GM12878 (cell line): Measurements from ENCODE around the gene NCAPH2. TPM values are rescaled to one million over a fixed set of nuclear protein-coding genes. Genes with fewer than 3 reads are reported as not detected.

Experiments
- ATAC-seq: fragments of 200-7000 bp; cut with Tn5 transposase; 3 replicates; pipeline ENCODE4 v1.9.1; 2020; ENCODE audit warnings: mild to moderate bottlenecking, moderate library complexity
- BruUV-seq: library from RNA; stranded (reverse); fragments of 400-500 nt; replicated peaks from 2 replicates; lab custom pipeline; 2021; lab: Mats Ljungman, UMichigan
- CTCF ChIA-PET: fragments of 300-600 bp; sonication (Branson Sonifier 250); formaldehyde crosslinking; extraction: SDS; loops from one replicate; lab custom pipeline; 2021; ENCODE audit warnings: inconsistent platforms; lab: Yijun Ruan, JAX
- POLR2A ChIA-PET: fragments of 350-600 bp; formaldehyde crosslinking; extraction: SDS; loops from one replicate; lab custom pipeline; 2021; ENCODE audit warnings: inconsistent platforms; lab: Charles Lee
- RAD21 ChIA-PET: fragments of 300-600 bp; sonication (Branson Sonifier 250); formaldehyde crosslinking; loops from one replicate; lab custom pipeline; 2023; ENCODE audit warnings: antibody characterized with exemption; ENCODE audit not compliant: unreplicated experiment; lab: Charles Lee
- SMC1A ChIA-PET: fragments of 300-600 bp; sonication (Branson Sonifier 250); formaldehyde crosslinking; loops from one replicate; lab custom pipeline; 2023; ENCODE audit not compliant: unreplicated experiment, uncharacterized antibody; lab: Charles Lee
- DNase-seq: peaks from one replicate; pipeline ENCODE4 v3.0.0-alpha.2; 2011; ENCODE audit warnings: low read depth, low spot score
- FAIRE-seq: peaks from 3 replicates; lab custom pipeline; 2011; peaks lifted over from hg19 to GRCh38; lab: Jason Lieb, UNC
- H2AFZ ChIP-seq: 2 replicates; pipeline ENCODE4 v1.6.0; 2011; ENCODE audit warnings: low read depth, low read length, control low read depth; ENCODE audit not compliant: control insufficient read depth
- H3K27ac ChIP-seq: 2 replicates; pipeline ENCODE4 v1.5.1; 2011; ENCODE audit warnings: control low read depth; ENCODE audit not compliant: control insufficient read depth, insufficient read depth
- H3K27me3 ChIP-seq, 2 experiments: replicated peaks in 1 of 2; 2 replicates each; pipeline versions ENCODE4 v1.6.0 to v1.6.1; 2011; ENCODE audit warnings: low read length in 1 of 2; ENCODE audit not compliant: control insufficient read depth in 2 of 2, insufficient read depth in 2 of 2
- H3K36me3 ChIP-seq, 2 experiments: 2 replicates each; pipeline ENCODE4 v1.5.1; 2011; ENCODE audit warnings: low read length in 1 of 2; ENCODE audit not compliant: control insufficient read depth in 2 of 2, insufficient read depth in 2 of 2
- H3K4me1 ChIP-seq: 2 replicates; pipeline ENCODE4 v1.6.1; 2011; ENCODE audit warnings: mild to moderate bottlenecking, low read length, moderate library complexity, mixed read lengths; ENCODE audit not compliant: control insufficient read depth, insufficient read depth
- H3K4me2 ChIP-seq: 2 replicates; pipeline ENCODE4 v1.6.0; 2011; ENCODE audit warnings: control low read depth; ENCODE audit not compliant: control insufficient read depth, insufficient read depth
- H3K4me3 ChIP-seq: fragments of 200-600 bp; sonication (generic); 2 replicates; pipeline ENCODE4 v1.5.1; 2016
- H3K79me2 ChIP-seq: 2 replicates; pipeline ENCODE4 v1.6.0; 2011; ENCODE audit warnings: low read length; ENCODE audit not compliant: control insufficient read depth, insufficient read depth
- H3K9ac ChIP-seq: 2 replicates; pipeline ENCODE4 v1.8.0; 2011; ENCODE audit warnings: low read length, control low read depth, mixed read lengths; ENCODE audit not compliant: control insufficient read depth, insufficient read depth
- H3K9me3 ChIP-seq: replicated peaks from 3 replicates; pipeline ENCODE4 v1.5.1; 2011; ENCODE audit warnings: mild to moderate bottlenecking, low read length; ENCODE audit not compliant: control insufficient read depth, insufficient read depth
- H4K20me1 ChIP-seq: 2 replicates; pipeline ENCODE4 v1.6.0; 2011; ENCODE audit not compliant: control insufficient read depth, insufficient read depth
- BRCA1 ChIP-seq: IDR thresholded peaks from 2 replicates; pipeline ENCODE4 v1.6.1; 2011; ENCODE audit warnings: low read depth, low read length, improper control_type of control experiment
- CBX5 ChIP-seq: sonication (generic); IDR thresholded peaks from 2 replicates; pipeline ENCODE4 v1.6.1; 2016; ENCODE audit warnings: low read depth, moderate library complexity, mild to moderate bottlenecking, inconsistent platforms
- NR2F1 ChIP-seq: fragments of 450-650 bp; conservative IDR thresholded peaks from 2 replicates; pipeline ENCODE4 v1.6.1; 2017; ENCODE audit warnings: mild to moderate bottlenecking
- RBBP5 ChIP-seq: fragments of 200-600 bp; sonication (generic); conservative IDR thresholded peaks from 2 replicates; pipeline ENCODE4 v1.6.1; 2016
- WGBS: methylation state at CpG from one replicate; pipeline ENCODE4 v1.1.6; 2016; ENCODE audit warnings: low lambda C conversion rate; ENCODE audit not compliant: insufficient replicate concordance, insufficient coverage; ENCODE audit errors: missing lambda C conversion rate; 5-methylcytosine and 5-hydroxymethylcytosine counted together
- in situ Hi-C: fragments of 300-500 bp; cut with MboI; formaldehyde crosslinking; loops from 9 replicates; pipeline ENCODE4 v1.14.3; 2018; ENCODE audit warnings: mixed read lengths
- intact Hi-C: fragments of 100-400 bp; cut with micrococcal nuclease; formaldehyde crosslinking; loops from one replicate; pipeline ENCODE4 v1.14.2; 2022; ENCODE audit not compliant: unreplicated experiment
- polyA plus RNA-seq, 11 experiments: library from polyadenylated mRNA; depleted of rRNA in 4 of 11; unstranded in 6 of 11; stranded (reverse) in 5 of 11; fragments of >200 nt; fragmentation: Nextera tagmentation in 4 of 11; fragmentation: Illumina TruSeq in 1 of 11; extraction: Ambion mirVana in 4 of 11; extraction: Trizol in 1 of 11; gene quantifications; 1 replicate in 1 of 11; 2 replicates in 10 of 11; pipeline versions ENCODE4 v1.2.1 to v1.2.3, GENCODE V29; 2011 to 2016; ENCODE audit warnings: inconsistent platforms in 2 of 11, missing spikeins in 2 of 11, low read depth in 1 of 11
- total RNA-seq, 4 experiments: library from RNA; depleted of rRNA in 3 of 4; stranded (reverse); fragments of >200 nt in 3 of 4; fragmentation: Illumina TruSeq in 1 of 4; extraction: Trizol in 1 of 4; gene quantifications; 2 replicates each; pipeline versions ENCODE4 v1.2.1 to v1.2.3, GENCODE V29; 2013 to 2021
- TF ChIP-seq, protein P1 (sequence below): fragments of 450-650 bp; formaldehyde crosslinking; IDR thresholded peaks from 2 replicates; pipeline ENCODE4 v1.4.0; 2020; ENCODE audit warnings: mild to moderate bottlenecking, moderate library complexity
- TF ChIP-seq, protein P2 (sequence below): fragments of 450-650 bp; formaldehyde crosslinking; IDR thresholded peaks from 2 replicates; pipeline ENCODE4 v1.5.0; 2022; ENCODE audit warnings: mild to moderate bottlenecking, missing genetic modification characterization
- TF ChIP-seq, protein P3 (sequence below): fragments of 450-650 bp; formaldehyde crosslinking; IDR thresholded peaks from 2 replicates; pipeline ENCODE4 v1.4.0; 2022; ENCODE audit warnings: mild to moderate bottlenecking, moderate library complexity
- TF ChIP-seq, protein P4 (sequence below): fragments of 450-650 bp; IDR thresholded peaks from 2 replicates; pipeline ENCODE4 v1.6.1; 2017; ENCODE audit warnings: mild to moderate bottlenecking, moderate library complexity

Gene NCAPH2
- total and polyA plus RNA-seq, 10 of the 15 experiments (the other 5 are each of a cell fraction or from before 2014, with no cell fraction given) = 5.0 to 110 (median 59.9) TPM

DNA sequence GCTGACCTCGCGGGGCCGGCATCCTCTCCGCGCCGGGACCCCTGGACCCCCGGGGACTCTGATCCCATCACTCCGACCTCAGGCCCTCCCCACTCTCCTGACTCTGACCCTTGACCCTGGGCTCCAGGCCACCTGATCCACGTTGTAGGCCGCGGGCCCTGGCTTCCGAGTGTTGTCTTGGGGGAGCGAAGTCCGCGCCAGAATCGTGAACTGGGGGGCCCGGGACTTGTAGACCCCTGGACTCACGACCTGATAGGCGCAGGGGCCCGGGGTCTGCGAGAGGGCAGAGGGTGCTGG, 22.5 kb downstream of the NCAPH2 start:
- WGBS = under 1% methylated on average over 21 of the region's 21 CpGs
- CTCF ChIA-PET = interaction anchor here (0.7 kb wide), 1 partner anchor 10 kb away, joined by 4 read pairs; no protein-coding TSS in a partner anchor
- Histone ChIP-seq H3K9me3 (no peaks in the 10 kb centered on the region), H3K9ac (peak overlapping the region; percentile 100), H3K36me3 (no peaks in the 10 kb centered on the region; a peak in 3 of 4 replicates), H3K79me2 (peaks cover 61% of the 10 kb centered on the region), H3K27ac (peak overlapping the region; percentile 100), H4K20me1 (no peaks in the 10 kb centered on the region), H3K4me2 (peak overlapping the region; percentile 71), H2AFZ (no peak overlapping the region), H3K4me1 (peaks cover 36% of the 10 kb centered on the region), H3K4me3 (peak overlapping the region; percentile 78), H3K27me3 (no peaks in the 10 kb centered on the region)
- DNase-seq (no peak), ATAC-seq (peak; percentile 0; the same call in 2 of the 3 replicates), FAIRE-seq (no peak)
- in situ Hi-C loops = loop anchor here (10.0 kb wide), 1 partner anchor 566 kb away; the partner anchor contains the start of gene PIM3
- RAD21 ChIA-PET = no interaction called here
- POLR2A ChIA-PET = interaction anchor here (4.2 kb wide), 1 partner anchor 11 kb away, joined by 61 read pairs; no protein-coding TSS in a partner anchor
- intact Hi-C loops = no loop called here
- no TSS peak for BruUV-seq
- SMC1A ChIA-PET = interaction anchor here (1.9 to 2.4 kb wide), 2 partner anchors 11 to 22 kb away, joined by 5 to 18 read pairs; partner anchors contain the start of gene NCAPH2
- TF ChIP-seq, protein P1, sequence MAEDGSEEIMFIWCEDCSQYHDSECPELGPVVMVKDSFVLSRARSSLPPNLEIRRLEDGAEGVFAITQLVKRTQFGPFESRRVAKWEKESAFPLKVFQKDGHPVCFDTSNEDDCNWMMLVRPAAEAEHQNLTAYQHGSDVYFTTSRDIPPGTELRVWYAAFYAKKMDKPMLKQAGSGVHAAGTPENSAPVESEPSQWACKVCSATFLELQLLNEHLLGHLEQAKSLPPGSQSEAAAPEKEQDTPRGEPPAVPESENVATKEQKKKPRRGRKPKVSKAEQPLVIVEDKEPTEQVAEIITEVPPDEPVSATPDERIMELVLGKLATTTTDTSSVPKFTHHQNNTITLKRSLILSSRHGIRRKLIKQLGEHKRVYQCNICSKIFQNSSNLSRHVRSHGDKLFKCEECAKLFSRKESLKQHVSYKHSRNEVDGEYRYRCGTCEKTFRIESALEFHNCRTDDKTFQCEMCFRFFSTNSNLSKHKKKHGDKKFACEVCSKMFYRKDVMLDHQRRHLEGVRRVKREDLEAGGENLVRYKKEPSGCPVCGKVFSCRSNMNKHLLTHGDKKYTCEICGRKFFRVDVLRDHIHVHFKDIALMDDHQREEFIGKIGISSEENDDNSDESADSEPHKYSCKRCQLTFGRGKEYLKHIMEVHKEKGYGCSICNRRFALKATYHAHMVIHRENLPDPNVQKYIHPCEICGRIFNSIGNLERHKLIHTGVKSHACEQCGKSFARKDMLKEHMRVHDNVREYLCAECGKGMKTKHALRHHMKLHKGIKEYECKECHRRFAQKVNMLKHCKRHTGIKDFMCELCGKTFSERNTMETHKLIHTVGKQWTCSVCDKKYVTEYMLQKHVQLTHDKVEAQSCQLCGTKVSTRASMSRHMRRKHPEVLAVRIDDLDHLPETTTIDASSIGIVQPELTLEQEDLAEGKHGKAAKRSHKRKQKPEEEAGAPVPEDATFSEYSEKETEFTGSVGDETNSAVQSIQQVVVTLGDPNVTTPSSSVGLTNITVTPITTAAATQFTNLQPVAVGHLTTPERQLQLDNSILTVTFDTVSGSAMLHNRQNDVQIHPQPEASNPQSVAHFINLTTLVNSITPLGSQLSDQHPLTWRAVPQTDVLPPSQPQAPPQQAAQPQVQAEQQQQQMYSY (CRISPR knock-in tag) = peak; percentile 65; the same call in 1 of the 2 replicates
- TF ChIP-seq BRCA1 (0 out of 2 replicates have a peak, but pooled peaks have one; percentile 23), CBX5 (no peak), RBBP5 (no peak), NR2F1 (peak; percentile 79)
- TF ChIP-seq, protein P2, sequence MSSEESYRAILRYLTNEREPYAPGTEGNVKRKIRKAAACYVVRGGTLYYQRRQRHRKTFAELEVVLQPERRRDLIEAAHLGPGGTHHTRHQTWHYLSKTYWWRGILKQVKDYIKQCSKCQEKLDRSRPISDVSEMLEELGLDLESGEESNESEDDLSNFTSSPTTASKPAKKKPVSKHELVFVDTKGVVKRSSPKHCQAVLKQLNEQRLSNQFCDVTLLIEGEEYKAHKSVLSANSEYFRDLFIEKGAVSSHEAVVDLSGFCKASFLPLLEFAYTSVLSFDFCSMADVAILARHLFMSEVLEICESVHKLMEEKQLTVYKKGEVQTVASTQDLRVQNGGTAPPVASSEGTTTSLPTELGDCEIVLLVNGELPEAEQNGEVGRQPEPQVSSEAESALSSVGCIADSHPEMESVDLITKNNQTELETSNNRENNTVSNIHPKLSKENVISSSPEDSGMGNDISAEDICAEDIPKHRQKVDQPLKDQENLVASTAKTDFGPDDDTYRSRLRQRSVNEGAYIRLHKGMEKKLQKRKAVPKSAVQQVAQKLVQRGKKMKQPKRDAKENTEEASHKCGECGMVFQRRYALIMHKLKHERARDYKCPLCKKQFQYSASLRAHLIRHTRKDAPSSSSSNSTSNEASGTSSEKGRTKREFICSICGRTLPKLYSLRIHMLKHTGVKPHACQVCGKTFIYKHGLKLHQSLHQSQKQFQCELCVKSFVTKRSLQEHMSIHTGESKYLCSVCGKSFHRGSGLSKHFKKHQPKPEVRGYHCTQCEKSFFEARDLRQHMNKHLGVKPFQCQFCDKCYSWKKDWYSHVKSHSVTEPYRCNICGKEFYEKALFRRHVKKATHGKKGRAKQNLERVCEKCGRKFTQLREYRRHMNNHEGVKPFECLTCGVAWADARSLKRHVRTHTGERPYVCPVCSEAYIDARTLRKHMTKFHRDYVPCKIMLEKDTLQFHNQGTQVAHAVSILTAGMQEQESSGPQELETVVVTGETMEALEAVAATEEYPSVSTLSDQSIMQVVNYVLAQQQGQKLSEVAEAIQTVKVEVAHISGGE (CRISPR knock-in tag) = no peak
- TF ChIP-seq, protein P3, sequence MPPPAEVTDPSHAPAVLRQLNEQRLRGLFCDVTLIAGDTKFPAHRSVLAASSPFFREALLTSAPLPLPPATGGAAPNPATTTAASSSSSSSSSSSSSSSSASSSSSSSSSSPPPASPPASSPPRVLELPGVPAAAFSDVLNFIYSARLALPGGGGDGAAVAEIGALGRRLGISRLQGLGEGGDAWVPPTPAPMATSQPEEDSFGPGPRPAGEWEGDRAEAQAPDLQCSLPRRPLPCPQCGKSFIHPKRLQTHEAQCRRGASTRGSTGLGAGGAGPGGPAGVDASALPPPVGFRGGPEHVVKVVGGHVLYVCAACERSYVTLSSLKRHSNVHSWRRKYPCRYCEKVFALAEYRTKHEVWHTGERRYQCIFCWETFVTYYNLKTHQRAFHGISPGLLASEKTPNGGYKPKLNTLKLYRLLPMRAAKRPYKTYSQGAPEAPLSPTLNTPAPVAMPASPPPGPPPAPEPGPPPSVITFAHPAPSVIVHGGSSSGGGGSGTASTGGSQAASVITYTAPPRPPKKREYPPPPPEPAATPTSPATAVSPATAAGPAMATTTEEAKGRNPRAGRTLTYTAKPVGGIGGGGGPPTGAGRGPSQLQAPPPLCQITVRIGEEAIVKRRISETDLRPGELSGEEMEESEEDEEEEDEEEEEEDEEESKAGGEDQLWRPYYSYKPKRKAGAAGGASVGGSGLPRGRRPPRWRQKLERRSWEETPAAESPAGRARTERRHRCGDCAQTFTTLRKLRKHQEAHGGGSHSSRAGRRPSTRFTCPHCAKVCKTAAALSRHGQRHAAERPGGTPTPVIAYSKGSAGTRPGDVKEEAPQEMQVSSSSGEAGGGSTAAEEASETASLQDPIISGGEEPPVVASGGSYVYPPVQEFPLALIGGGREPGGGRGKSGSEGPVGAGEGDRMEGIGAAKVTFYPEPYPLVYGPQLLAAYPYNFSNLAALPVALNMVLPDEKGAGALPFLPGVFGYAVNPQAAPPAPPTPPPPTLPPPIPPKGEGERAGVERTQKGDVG (CRISPR knock-in tag) = 0 out of 2 replicates have a peak, but pooled peaks have one; percentile 42
- TF ChIP-seq, protein P4, sequence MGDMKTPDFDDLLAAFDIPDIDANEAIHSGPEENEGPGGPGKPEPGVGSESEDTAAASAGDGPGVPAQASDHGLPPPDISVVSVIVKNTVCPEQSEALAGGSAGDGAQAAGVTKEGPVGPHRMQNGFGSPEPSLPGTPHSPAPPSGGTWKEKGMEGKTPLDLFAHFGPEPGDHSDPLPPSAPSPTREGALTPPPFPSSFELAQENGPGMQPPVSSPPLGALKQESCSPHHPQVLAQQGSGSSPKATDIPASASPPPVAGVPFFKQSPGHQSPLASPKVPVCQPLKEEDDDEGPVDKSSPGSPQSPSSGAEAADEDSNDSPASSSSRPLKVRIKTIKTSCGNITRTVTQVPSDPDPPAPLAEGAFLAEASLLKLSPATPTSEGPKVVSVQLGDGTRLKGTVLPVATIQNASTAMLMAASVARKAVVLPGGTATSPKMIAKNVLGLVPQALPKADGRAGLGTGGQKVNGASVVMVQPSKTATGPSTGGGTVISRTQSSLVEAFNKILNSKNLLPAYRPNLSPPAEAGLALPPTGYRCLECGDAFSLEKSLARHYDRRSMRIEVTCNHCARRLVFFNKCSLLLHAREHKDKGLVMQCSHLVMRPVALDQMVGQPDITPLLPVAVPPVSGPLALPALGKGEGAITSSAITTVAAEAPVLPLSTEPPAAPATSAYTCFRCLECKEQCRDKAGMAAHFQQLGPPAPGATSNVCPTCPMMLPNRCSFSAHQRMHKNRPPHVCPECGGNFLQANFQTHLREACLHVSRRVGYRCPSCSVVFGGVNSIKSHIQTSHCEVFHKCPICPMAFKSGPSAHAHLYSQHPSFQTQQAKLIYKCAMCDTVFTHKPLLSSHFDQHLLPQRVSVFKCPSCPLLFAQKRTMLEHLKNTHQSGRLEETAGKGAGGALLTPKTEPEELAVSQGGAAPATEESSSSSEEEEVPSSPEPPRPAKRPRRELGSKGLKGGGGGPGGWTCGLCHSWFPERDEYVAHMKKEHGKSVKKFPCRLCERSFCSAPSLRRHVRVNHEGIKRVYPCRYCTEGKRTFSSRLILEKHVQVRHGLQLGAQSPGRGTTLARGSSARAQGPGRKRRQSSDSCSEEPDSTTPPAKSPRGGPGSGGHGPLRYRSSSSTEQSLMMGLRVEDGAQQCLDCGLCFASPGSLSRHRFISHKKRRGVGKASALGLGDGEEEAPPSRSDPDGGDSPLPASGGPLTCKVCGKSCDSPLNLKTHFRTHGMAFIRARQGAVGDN = 0 out of 2 replicates have a peak, but pooled peaks have one; percentile 12
